Omental fat pad (tissue), 4 donors: ENCODE measurements around the gene BAIAP2L1. TPM values are rescaled to one million over a fixed set of nuclear protein-coding genes. Genes with fewer than 3 reads are reported as not detected.
A peak's percentile ranks its signal among the peaks of the same experiment; 100 is the strongest.

Source experiments
- ATAC-seq: fragments of 150-250 bp; one replicate; pipeline ENCODE4 v1.9.1; 2016; ENCODE audit warnings: mild to moderate bottlenecking, moderate library complexity; ENCODE audit not compliant: low FRiP score
- DNase-seq: peaks from one replicate; pipeline ENCODE4 v3.0.0-alpha.2; 2019; ENCODE audit warnings: low spot score
- total RNA-seq, 4 donors: library from RNA; depleted of rRNA; stranded (reverse); fragments of >200 nt; gene quantifications; one replicate each; pipeline ENCODE4 v1.1.0, GENCODE V29; 2016
- TF ChIP-seq, protein P1 (sequence below), 3 donors: fragments of 450-650 bp; IDR thresholded peaks; one replicate each; pipeline ENCODE4 v1.5.1; 2016 to 2017; ENCODE audit warnings: antibody characterized with exemption in 3 of 3, mild to moderate bottlenecking in 3 of 3, moderate library complexity in 2 of 3

The BAIAP2L1 gene
- total RNA-seq, 4 donors from 2014 or later = 2.5 to 6.3 (median 3.0) TPM

DNA sequence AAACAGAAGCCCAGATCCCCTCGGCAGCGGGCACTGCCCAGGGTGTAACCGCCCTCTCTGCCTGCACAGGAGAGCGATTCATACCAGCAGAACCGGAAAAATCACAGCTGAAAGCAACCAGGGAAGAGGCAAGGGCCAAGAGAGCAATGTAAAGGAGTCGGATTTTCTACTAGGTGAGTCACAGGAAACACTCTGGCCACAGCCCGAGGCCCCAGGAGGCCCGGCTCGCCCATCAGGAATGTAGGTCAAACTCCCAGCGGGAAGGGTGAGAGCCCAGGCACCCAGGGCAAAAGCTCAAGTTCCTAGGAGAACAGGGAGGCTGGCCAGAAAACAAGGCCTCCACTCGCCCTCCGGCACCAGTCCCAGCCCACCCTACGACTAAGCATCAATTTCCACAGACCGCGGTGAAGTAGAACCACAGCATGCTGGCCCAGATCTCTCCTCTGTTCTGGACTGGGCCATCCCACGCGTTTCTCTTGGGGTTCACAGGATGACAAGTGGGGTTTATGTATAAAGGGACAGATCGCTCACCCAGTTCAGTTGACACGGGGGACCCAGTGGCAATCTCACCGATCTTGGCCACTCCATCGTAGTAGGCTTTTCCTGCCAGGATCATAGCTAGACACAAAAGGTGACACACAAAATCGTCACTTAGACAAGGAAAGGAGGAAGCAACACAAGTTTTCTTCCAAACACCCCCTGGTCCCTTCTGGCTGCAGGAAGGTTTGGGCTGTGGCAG is 46.2 kb downstream of the BAIAP2L1 start:
- TF ChIP-seq, protein P1, sequence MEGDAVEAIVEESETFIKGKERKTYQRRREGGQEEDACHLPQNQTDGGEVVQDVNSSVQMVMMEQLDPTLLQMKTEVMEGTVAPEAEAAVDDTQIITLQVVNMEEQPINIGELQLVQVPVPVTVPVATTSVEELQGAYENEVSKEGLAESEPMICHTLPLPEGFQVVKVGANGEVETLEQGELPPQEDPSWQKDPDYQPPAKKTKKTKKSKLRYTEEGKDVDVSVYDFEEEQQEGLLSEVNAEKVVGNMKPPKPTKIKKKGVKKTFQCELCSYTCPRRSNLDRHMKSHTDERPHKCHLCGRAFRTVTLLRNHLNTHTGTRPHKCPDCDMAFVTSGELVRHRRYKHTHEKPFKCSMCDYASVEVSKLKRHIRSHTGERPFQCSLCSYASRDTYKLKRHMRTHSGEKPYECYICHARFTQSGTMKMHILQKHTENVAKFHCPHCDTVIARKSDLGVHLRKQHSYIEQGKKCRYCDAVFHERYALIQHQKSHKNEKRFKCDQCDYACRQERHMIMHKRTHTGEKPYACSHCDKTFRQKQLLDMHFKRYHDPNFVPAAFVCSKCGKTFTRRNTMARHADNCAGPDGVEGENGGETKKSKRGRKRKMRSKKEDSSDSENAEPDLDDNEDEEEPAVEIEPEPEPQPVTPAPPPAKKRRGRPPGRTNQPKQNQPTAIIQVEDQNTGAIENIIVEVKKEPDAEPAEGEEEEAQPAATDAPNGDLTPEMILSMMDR (IDR thresholded peaks at IDR 0.05) = no peak
- ATAC-seq = peak; percentile 39
- no peak for DNase-seq

DNA sequence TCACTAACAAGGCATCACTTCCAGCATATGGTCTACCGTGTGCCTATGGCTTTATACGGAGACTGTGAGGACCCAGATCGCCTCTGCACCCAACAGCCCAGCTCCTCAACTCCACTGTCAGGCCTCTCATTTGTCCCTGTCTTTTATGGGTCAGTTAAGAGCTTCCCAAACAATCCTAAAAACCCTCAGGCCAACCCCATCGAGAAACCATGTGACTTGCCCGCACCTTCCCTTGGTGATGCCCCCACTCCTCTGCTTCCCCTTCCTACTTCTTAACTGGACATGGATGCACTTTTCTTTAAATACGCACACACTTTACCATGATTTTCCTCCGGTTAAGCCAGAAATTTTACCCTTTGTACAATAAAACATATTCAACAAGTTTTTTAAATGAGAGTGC is 46.8 kb downstream of the BAIAP2L1 start:
- TF ChIP-seq, protein P1 (IDR thresholded peaks at IDR 0.05) = no peak
- DNase-seq = no peak

DNA sequence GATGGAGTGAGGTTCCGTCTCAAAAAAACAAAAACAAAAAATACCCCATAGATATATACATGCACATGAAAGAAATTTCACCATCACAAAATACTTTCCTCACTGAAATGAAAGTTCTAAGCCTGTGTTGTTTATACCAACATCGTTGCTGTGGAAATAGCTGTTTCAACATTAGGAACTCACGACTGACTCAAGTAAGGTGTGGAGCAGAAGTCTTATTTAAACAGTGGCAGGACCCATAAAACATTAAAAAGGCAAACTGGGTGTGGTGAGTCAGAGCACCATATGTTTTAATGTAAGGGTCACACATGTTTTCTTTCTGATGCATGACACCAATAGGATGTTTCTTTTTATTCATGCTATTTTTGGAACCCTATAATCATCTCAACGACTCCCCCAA is 48.3 kb downstream of the BAIAP2L1 start:
- TF ChIP-seq, protein P1 (IDR thresholded peaks at IDR 0.05) = no peak
- ATAC-seq = peak; percentile 79

More for the DNA sequence above, 46.8 kb downstream of the BAIAP2L1 start:
- no peak for ATAC-seq

DNA sequence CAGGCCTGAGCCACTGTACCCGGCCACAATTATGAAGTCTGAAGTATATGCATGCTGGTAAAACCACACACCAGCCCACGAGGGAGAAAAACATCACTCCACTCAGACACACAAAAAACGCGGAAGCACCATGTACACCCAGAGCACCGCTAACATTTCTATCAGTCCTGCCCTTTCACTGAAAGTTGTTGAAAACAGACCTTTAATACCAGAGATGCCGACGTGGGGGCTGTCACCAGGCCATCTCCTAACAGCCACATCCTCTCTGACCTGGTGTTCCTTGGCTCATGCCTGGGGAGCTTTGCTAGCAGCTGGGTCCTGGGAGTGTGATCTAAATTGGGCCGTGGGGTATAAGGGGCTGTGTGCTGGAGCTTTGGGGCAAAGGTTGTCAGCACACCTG is 49.8 kb downstream of the BAIAP2L1 start:
- no peak for DNase-seq
- TF ChIP-seq, protein P1 (IDR thresholded peaks at IDR 0.05) = no peak
- ATAC-seq = no peak

More for the DNA sequence above, 48.3 kb downstream of the BAIAP2L1 start:
- DNase-seq = no peak

DNA sequence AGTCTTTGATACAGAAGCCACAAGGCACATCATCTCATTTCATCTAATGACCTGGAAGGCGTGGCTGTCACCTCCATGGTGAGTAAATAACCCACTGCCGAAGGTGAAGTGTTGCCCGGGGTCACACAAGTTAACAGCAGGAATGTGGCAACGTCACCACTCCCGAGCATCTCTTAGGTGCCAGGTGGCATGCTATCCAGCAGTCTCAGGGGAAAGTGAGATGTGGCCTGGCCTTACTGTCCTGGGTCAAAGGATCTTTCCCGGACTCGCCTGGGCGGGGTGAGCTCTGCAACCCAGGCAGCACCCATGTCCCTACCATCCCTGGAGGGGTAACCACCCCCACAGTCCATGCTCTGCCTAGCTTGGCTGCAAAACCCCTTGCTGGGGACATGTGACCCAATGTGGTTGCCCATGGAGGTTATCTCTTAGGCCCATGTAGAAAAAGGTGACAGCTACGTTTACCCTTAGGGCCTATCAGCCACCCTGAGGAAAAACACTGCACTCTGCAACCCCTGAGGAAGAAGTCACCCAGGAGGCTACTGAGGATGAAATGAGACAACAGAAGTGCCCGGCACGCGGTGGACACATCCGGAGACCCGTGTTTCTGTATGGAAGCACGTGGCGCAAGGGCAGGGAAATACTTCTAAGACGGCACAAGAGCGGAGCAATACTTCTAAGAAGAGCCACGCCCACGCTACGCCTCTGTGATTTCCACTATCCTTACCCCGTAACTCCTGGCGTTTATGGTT is 52.0 kb downstream of the BAIAP2L1 start:
- no peak for ATAC-seq
- DNase-seq = no peak
- TF ChIP-seq, protein P1 (IDR thresholded peaks at IDR 0.05) = no peak

DNA sequence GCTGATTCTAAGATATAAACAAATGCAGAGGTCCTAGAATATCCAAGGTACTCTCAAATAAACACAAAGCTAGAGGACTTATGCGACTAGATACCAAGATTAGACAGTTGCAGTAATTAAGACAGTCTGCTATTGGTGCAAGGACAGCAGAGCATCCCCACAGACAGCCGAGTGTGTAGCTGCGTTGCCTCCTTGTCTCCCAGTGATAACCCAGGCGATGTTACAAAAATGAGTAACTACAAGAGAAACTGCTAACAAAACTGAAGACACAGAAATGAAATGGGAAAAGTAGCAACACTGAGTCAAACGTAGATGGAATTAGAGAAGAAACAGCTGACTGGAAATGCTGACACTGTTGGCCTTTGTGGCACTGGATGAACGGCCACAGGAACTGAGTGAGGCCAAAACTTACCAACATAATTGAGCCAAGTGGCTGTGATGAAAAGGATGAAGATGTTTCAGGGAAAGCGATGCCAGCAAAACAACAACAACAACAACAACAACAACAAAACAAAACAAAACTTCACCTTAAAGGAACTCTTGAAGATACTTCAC is 54.3 kb downstream of the BAIAP2L1 start:
- DNase-seq (no peak), ATAC-seq (no peak)
- TF ChIP-seq, protein P1 (IDR thresholded peaks at IDR 0.05) = no peak
